Tibial nerve (tissue), 4 donors: ENCODE results near the gene PGGHG. TPM values are rescaled to one million over a fixed set of nuclear protein-coding genes. Genes with fewer than 3 reads are reported as not detected.
A peak's percentile ranks its signal among the peaks of the same experiment; 100 is the strongest.

Experiments
- DNase-seq, 2 donors: peaks; one replicate each; pipeline ENCODE4 v3.0.0-alpha.2; 2019; ENCODE audit warnings: low spot score in 2 of 2
- H3K27ac ChIP-seq, 4 donors: fragments of 200-600 bp; sonication (generic) in 3 of 4; one replicate each; pipeline ENCODE4 v1.5.1; 2017 to 2019; ENCODE audit warnings: mild to moderate bottlenecking in 1 of 4
- H3K27me3 ChIP-seq, 2 donors: fragments of 200-600 bp; sonication (generic) in 1 of 2; one replicate each; pipeline versions ENCODE4 v1.5.1 to v1.6.0; 2017 to 2019
- H3K36me3 ChIP-seq, 3 donors: fragments of 200-600 bp; sonication (generic); one replicate each; pipeline ENCODE4 v1.5.1; 2018 to 2019
- H3K4me1 ChIP-seq, 4 donors: fragments of 200-600 bp; sonication (generic) in 3 of 4; one replicate each; pipeline ENCODE4 v1.5.1; 2017 to 2019
- H3K4me3 ChIP-seq, 4 donors: fragments of 200-600 bp; sonication (generic) in 3 of 4; one replicate each; pipeline ENCODE4 v1.5.1; 2017 to 2019; ENCODE audit warnings: mild to moderate bottlenecking in 1 of 4, moderate library complexity in 1 of 4
- H3K9me3 ChIP-seq, 4 donors: fragments of 200-600 bp; sonication (generic) in 3 of 4; one replicate each; pipeline ENCODE4 v1.5.1; 2017 to 2019
- CTCF ChIP-seq, 5 experiments: fragments of 200-600 bp in 3 of 5; fragments of 450-650 bp in 2 of 5; sonication (generic) in 3 of 5; IDR thresholded peaks; one replicate each; pipeline ENCODE4 v1.5.1; 2016 to 2019; ENCODE audit warnings: antibody characterized with exemption in 5 of 5, mild to moderate bottlenecking in 3 of 5, moderate library complexity in 2 of 5
- EP300 ChIP-seq, 2 donors: sonication (generic); formaldehyde crosslinking; IDR thresholded peaks; one replicate each; pipeline ENCODE4 v1.6.1; 2017; ENCODE audit warnings: antibody characterized with exemption in 2 of 2, mild to moderate bottlenecking in 1 of 2
- POLR2A ChIP-seq, 2 donors: fragments of 450-650 bp; IDR thresholded peaks; one replicate each; pipeline ENCODE4 v1.6.1; 2017; ENCODE audit warnings: antibody characterized with exemption in 2 of 2, mild to moderate bottlenecking in 2 of 2, moderate library complexity in 2 of 2
- WGBS, 2 donors: methylation state at CpG; one replicate each; pipeline ENCODE4 v1.1.5; 2018; 5-methylcytosine and 5-hydroxymethylcytosine counted together
- total RNA-seq, 4 donors: library from RNA; depleted of rRNA; stranded (reverse); fragments of >200 nt; gene quantifications; one replicate each; pipeline ENCODE4 v1.1.0, GENCODE V29; 2016

The PGGHG gene
- total RNA-seq, 4 donors from 2014 or later: 43.7 to 166 (median 55.6) TPM

- WGBS, 2 donors: 86 to 88% methylated on average over 2 of the region's 2 CpGs
Measured at GRCh38 chr11:329886-330253, 40.9 kb downstream of the PGGHG start.

GRCh38 chr11:330307-330693 lies 41.4 kb downstream of the PGGHG start:
- TF ChIP-seq POLR2A (IDR thresholded peaks at IDR 0.05) (no peak), EP300 (IDR thresholded peaks at IDR 0.05) (no peak), CTCF (IDR thresholded peaks at IDR 0.05) (no peak)
- H3K9me3 ChIP-seq: no peaks in the 10 kb centered on the region
- peaks cover 4 to 57% (median 32%) of the 10 kb centered on the region in 4 donors for H3K4me1 ChIP-seq
- no peak overlapping the region for H3K4me3 ChIP-seq
- WGBS, 2 donors: 59 to 67% methylated on average over 12 to 14 of the region's 14 CpGs
- no peaks in the 10 kb centered on the region for H3K36me3 ChIP-seq
- H3K27me3 ChIP-seq: no peaks in the 10 kb centered on the region
- DNase-seq: no peak
- peak overlapping the region in 1 of 4 donors; percentile 10 for H3K27ac ChIP-seq

More at GRCh38 chr11:329886-330253, 40.9 kb downstream of the PGGHG start:
- no peak for DNase-seq
- TF ChIP-seq CTCF (IDR thresholded peaks at IDR 0.05): no peak
- TF ChIP-seq EP300 (IDR thresholded peaks at IDR 0.05): no peak
- peak overlapping the region in 1 of 4 donors; percentile 10 for H3K27ac ChIP-seq
- H3K9me3 ChIP-seq: no peaks in the 10 kb centered on the region
- H3K4me1 ChIP-seq: peaks cover 4 to 54% (median 33%) of the 10 kb centered on the region in 4 donors
- H3K4me3 ChIP-seq: no peak overlapping the region
- no peaks in the 10 kb centered on the region for H3K27me3 ChIP-seq
- no peaks in the 10 kb centered on the region for H3K36me3 ChIP-seq

- no peak overlapping the region for H3K27ac ChIP-seq
- TF ChIP-seq EP300 (IDR thresholded peaks at IDR 0.05) (no peak), POLR2A (IDR thresholded peaks at IDR 0.05) (no peak), CTCF (IDR thresholded peaks at IDR 0.05) (no peak)
- WGBS, 2 donors: 85 to 90% methylated on average over 26 to 34 of the region's 34 CpGs
- no peaks in the 10 kb centered on the region for H3K27me3 ChIP-seq
- peaks cover 4 to 57% (median 29%) of the 10 kb centered on the region in 4 donors for H3K4me1 ChIP-seq
- no peak for DNase-seq
- no peaks in the 10 kb centered on the region for H3K9me3 ChIP-seq
- H3K4me3 ChIP-seq: no peak overlapping the region
- no peaks in the 10 kb centered on the region for H3K36me3 ChIP-seq
Measured at GRCh38 chr11:330694-331357, 41.9 kb downstream of the PGGHG start.

GRCh38 chr11:331358-332060 lies 42.6 kb downstream of the PGGHG start:
- peaks cover 4 to 57% (median 29%) of the 10 kb centered on the region in 4 donors for H3K4me1 ChIP-seq
- 86 to 88% methylated on average over 19 of the region's 19 CpGs for WGBS, 2 donors
- TF ChIP-seq CTCF (IDR thresholded peaks at IDR 0.05) (no peak), EP300 (IDR thresholded peaks at IDR 0.05) (no peak), POLR2A (IDR thresholded peaks at IDR 0.05) (no peak)
- no peak overlapping the region for H3K4me3 ChIP-seq
- H3K27ac ChIP-seq: no peak overlapping the region
- no peaks in the 10 kb centered on the region for H3K9me3 ChIP-seq
- no peak for DNase-seq
- no peaks in the 10 kb centered on the region for H3K36me3 ChIP-seq
- no peaks in the 10 kb centered on the region for H3K27me3 ChIP-seq
